Measurements from ENCODE around the gene ENGASE.

- no peak for TF ChIP-seq CTCF (IDR thresholded peaks at IDR 0.05; ENCODE audit: insufficient read depth, low read length, poor library complexity, severe bottlenecking)
- TF ChIP-seq EZH2phosphoT487 (conservative IDR thresholded peaks at IDR 0.05; ENCODE audit: low read length): no peak
Observed at GRCh38 chr17:79102214-79102613, 27.6 kb downstream of the ENGASE start.

All from SU-DHL-6 (cell line).